GM21619 (cell line): ENCODE measurements around the gene EXOC4.

Experiments
- ATAC-seq: cut with Tn5 transposase; IDR thresholded peaks from one replicate; pipeline ENCODE4 v1.9.1; 2021; ENCODE audit not compliant: unreplicated experiment

Gene EXOC4

GRCh38 chr7:133696056-133696455, 443.2 kb downstream of the EXOC4 start:
- no peak for ATAC-seq

- ATAC-seq = no peak
Observed at GRCh38 chr7:133697585-133697984, 444.7 kb downstream of the EXOC4 start.

- ATAC-seq = no peak
Observed at GRCh38 chr7:133698127-133698526, 445.2 kb downstream of the EXOC4 start.

- no peak for ATAC-seq
Observed at GRCh38 chr7:133699386-133699785, 446.5 kb downstream of the EXOC4 start.

GRCh38 chr7:133702078-133702477, 449.2 kb downstream of the EXOC4 start:
- ATAC-seq = no peak

GRCh38 chr7:133702960-133703359, 450.1 kb downstream of the EXOC4 start:
- no peak for ATAC-seq

- no peak for ATAC-seq
Observed at GRCh38 chr7:133703547-133703946, 450.7 kb downstream of the EXOC4 start.

- ATAC-seq = no peak
Observed at GRCh38 chr7:133704453-133704852, 451.6 kb downstream of the EXOC4 start.

GRCh38 chr7:133705596-133705995, 452.7 kb downstream of the EXOC4 start:
- ATAC-seq = no peak

GRCh38 chr7:133706016-133706415, 453.1 kb downstream of the EXOC4 start:
- ATAC-seq = no peak

- no peak for ATAC-seq
Observed at GRCh38 chr7:133709036-133709880, 456.4 kb downstream of the EXOC4 start.

GRCh38 chr7:133712544-133712943, 459.7 kb downstream of the EXOC4 start:
- ATAC-seq = no peak

- ATAC-seq = no peak
Observed at GRCh38 chr7:133714654-133715053, 461.8 kb downstream of the EXOC4 start.

GRCh38 chr7:133718131-133718530, 465.3 kb downstream of the EXOC4 start:
- ATAC-seq = no peak

- ATAC-seq = no peak
Observed at GRCh38 chr7:133723044-133723443, 470.2 kb downstream of the EXOC4 start.

- no peak for ATAC-seq
Observed at GRCh38 chr7:133724148-133724547, 471.3 kb downstream of the EXOC4 start.

GRCh38 chr7:133724694-133725093, 471.8 kb downstream of the EXOC4 start:
- no peak for ATAC-seq

GRCh38 chr7:133727476-133728214, 474.8 kb downstream of the EXOC4 start:
- no peak for ATAC-seq

GRCh38 chr7:133730360-133730759, 477.5 kb downstream of the EXOC4 start:
- no peak for ATAC-seq

GRCh38 chr7:133733401-133733800, 480.5 kb downstream of the EXOC4 start:
- no peak for ATAC-seq

- no peak for ATAC-seq
Observed at GRCh38 chr7:133735222-133735621, 482.3 kb downstream of the EXOC4 start.

- no peak for ATAC-seq
Observed at GRCh38 chr7:133739817-133740216, 486.9 kb downstream of the EXOC4 start.
